Astrocyte (in vitro differentiated cells and primary cell): ENCODE measurements around the gene TMEM191C.
"Not testable (repeated sequence)": the region's sequence is repeated elsewhere in the genome, so short reads cannot be mapped to it uniquely, and the experiment has no call there.

ENCODE experiments used
- EZH2 ChIP-seq: IDR thresholded peaks from 2 replicates; pipeline ENCODE4 v1.6.1; 2012; ENCODE audit warnings: mild to moderate bottlenecking, low read length, inconsistent platforms; ENCODE audit not compliant: insufficient read depth
- TF ChIP-seq, protein P1 (sequence below): IDR thresholded peaks from 2 replicates; pipeline ENCODE4 v1.5.1; 2011; ENCODE audit warnings: low read depth, mild to moderate bottlenecking, inconsistent platforms, low read length, moderate library complexity; ENCODE audit not compliant: insufficient read depth

DNA sequence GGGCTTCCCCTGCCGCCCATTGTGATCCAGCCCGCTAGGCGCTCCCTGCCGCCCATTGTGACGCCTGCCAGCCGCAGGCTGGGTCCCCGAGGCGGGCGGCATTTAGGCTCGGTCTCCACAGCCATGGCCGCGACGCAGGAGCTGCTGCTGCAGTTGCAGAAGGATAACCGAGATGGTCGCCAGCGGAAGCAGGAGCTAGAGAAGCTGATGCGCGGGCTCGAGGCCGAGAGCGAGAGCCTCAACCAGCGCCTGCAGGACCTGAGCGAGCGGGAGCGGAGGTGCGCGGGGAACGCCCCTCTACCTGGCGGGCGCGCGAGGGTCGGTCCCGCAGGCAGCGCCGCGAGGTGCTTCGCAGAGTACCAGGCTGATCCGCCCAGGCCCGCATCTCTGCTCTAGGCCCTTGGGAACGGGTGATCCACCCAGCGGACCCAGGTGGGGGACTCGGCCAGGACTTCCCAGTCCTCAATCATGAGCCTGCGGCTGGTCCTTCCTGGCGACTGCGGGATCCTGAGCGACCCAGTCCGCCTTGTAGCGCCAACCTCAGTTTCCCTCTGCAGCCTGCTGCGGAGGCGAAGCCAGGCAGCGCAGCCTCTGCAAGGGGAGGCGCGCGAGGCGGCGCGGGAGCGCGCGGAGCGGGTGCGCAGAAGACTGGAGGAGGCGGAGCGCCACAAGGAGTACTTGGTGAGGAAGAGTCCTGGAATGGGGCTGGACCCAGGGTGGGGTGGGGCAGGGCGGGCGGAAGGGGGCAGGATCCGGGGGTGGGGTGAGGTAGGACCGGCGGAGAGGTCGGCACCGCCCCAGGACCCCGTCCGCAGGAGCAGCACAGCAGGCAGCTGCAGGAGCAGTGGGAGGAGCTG, at the start of gene TMEM191C:
- TF ChIP-seq, protein P1, sequence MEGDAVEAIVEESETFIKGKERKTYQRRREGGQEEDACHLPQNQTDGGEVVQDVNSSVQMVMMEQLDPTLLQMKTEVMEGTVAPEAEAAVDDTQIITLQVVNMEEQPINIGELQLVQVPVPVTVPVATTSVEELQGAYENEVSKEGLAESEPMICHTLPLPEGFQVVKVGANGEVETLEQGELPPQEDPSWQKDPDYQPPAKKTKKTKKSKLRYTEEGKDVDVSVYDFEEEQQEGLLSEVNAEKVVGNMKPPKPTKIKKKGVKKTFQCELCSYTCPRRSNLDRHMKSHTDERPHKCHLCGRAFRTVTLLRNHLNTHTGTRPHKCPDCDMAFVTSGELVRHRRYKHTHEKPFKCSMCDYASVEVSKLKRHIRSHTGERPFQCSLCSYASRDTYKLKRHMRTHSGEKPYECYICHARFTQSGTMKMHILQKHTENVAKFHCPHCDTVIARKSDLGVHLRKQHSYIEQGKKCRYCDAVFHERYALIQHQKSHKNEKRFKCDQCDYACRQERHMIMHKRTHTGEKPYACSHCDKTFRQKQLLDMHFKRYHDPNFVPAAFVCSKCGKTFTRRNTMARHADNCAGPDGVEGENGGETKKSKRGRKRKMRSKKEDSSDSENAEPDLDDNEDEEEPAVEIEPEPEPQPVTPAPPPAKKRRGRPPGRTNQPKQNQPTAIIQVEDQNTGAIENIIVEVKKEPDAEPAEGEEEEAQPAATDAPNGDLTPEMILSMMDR = not testable (repeated sequence)
- not testable (repeated sequence) for TF ChIP-seq EZH2
